ENCODE data around the gene YOD1. TPM values are rescaled to one million over a fixed set of nuclear protein-coding genes. Genes with fewer than 3 reads are reported as not detected.

The YOD1 gene
- total and polyA plus RNA-seq, 2 of the 13 experiments (the other 11 are each of a cell fraction or from before 2014, with no cell fraction given): 3.4 to 9.1 TPM

DNA sequence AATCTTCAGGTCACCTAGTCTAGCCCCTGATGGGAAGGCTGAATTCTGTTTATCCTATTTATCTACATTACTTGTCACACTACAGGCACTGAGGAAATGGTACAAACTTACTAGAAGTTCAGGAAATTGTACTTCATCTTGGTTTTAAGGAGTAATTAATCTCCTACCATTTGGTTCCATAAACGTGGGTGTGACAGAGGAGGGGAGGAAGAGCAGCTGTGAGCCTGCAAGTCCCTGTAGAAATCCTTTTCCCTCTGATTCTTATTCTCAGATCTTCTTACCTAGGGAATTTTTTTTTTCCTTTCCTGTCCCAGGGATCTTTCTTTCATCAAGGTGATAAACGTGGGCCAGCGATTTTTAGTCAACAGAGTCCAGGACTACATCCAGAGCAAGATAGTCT lies 16.2 kb upstream of the YOD1 start:
- ATAC-seq (no peak), DNase-seq (ENCODE audit: low spot score) (no peak), FAIRE-seq (no peak)
- 75% methylated on average over 3 of the region's 3 CpGs for WGBS (ENCODE audit: low lambda C conversion rate)
- Histone ChIP-seq H2AFZ (ENCODE audit: low read length) (no peak overlapping the region), H3K9ac (ENCODE audit: insufficient read depth, low read depth, low read length) (no peak overlapping the region), H3K27me3 (ENCODE audit: control insufficient read depth in 1 of 2, insufficient read depth in 2 of 2, low read length in 2 of 2) (no peaks in the 10 kb centered on the region), H3K79me2 (ENCODE audit: insufficient read depth, low read length) (no peaks in the 10 kb centered on the region), H3K9me3 (ENCODE audit: low read length) (no peaks in the 10 kb centered on the region), H3K36me3 (replicated peaks in 1 of 2; ENCODE audit: control insufficient read depth in 1 of 2, insufficient read depth in 2 of 2, low read length in 2 of 2) (peaks cover 12 to 37% of the 10 kb centered on the region in 2 experiments; a peak in 4 of 5 replicates), H4K20me1 (ENCODE audit: insufficient read depth, low read length) (no peaks in the 10 kb centered on the region), H3K4me3 (replicated peaks in 1 of 3; ENCODE audit: insufficient read depth in 1 of 3, low read depth in 2 of 3, low read length in 3 of 3) (no peak overlapping the region), H3K4me2 (ENCODE audit: low read depth, low read length) (peak overlapping the region; percentile 8; the same call in 1 of the 2 replicates), H3K27ac (ENCODE audit: extremely low read length, insufficient read depth, low read length) (peak overlapping the region; percentile 46), H3K4me1 (ENCODE audit: insufficient read depth, low read length) (peaks cover 21% of the 10 kb centered on the region)
- no peak for TF ChIP-seq ZNF850 (CRISPR knock-in tag; conservative IDR thresholded peaks at IDR 0.05)
- TF ChIP-seq ZNF407 (CRISPR knock-in tag; IDR thresholded peaks at IDR 0.05; ENCODE audit: not compliant biosample characterization): no peak
- TF ChIP-seq BRCA1 (CRISPR knock-in tag; IDR thresholded peaks at IDR 0.05): no peak
- no peak for TF ChIP-seq ATF1 (CRISPR knock-in tag; IDR thresholded peaks at IDR 0.05)
- no peak for TF ChIP-seq ZFP41 (CRISPR knock-in tag; IDR thresholded peaks at IDR 0.05; ENCODE audit: borderline replicate concordance)
- no peak for TF ChIP-seq SIX1 (CRISPR knock-in tag; IDR thresholded peaks at IDR 0.05; ENCODE audit: borderline replicate concordance)
- no peak for TF ChIP-seq RNF2 (conservative IDR thresholded peaks at IDR 0.05; ENCODE audit: low read depth)
- no peak for TF ChIP-seq SMAD3 (CRISPR knock-in tag; IDR thresholded peaks at IDR 0.05)
- TF ChIP-seq MLLT10 (CRISPR knock-in tag; IDR thresholded peaks at IDR 0.05): no peak
- no peak for TF ChIP-seq ADNP (CRISPR knock-in tag; IDR thresholded peaks at IDR 0.05)
- TF ChIP-seq HNRNPK (IDR thresholded peaks at IDR 0.05; ENCODE audit: low read depth, low read length, poor library complexity, severe bottlenecking): no peak
- no peak for TF ChIP-seq EEA1 (CRISPR knock-in tag; IDR thresholded peaks at IDR 0.05; ENCODE audit: borderline replicate concordance)
- TF ChIP-seq SNAPC2 (CRISPR knock-in tag; IDR thresholded peaks at IDR 0.05): no peak
- TF ChIP-seq HOXA5 (CRISPR knock-in tag; IDR thresholded peaks at IDR 0.05): no peak
- no peak for TF ChIP-seq MAFG (CRISPR knock-in tag; IDR thresholded peaks at IDR 0.05)
- no peak for TF ChIP-seq RBM39 (IDR thresholded peaks at IDR 0.05; ENCODE audit: low read depth, low read length, poor library complexity, severe bottlenecking)
- ChIA-PET POLR2A (interaction anchor here (1.1 kb wide), 1 partner anchor 14 kb away, joined by 3 read pairs; the partner anchor contains the start of gene PFKFB2), CTCF (ENCODE audit: low intra/inter-chr PET ratio, low total read pairs) (no interaction called here)
- BruUV-seq (replicated peaks): no TSS peak
- in situ Hi-C loops (cut with HindIII; ENCODE audit: extremely low pct_ligation_motif_present, low pct_unique_long_range_greater_than_20kb) (no loop called here), intact Hi-C loops (cut with micrococcal nuclease; ENCODE audit: unreplicated experiment) (no loop called here)
